Common myeloid progenitor, CD34-positive (primary cell): ENCODE data around the gene PLCH1.
"Not testable (repeated sequence)": the region's sequence is repeated elsewhere in the genome, so short reads cannot be mapped to it uniquely, and the experiment has no call there.

ENCODE experiments used
- CTCF ChIA-PET: fragments of 350-600 bp; sonication (Branson Sonifier 250); formaldehyde crosslinking; loops from one replicate; lab custom pipeline; 2021; ENCODE audit warnings: antibody characterized with exemption; lab: Charles Lee
- POLR2A ChIA-PET: fragments of 350-600 bp; sonication (Branson Sonifier 250); formaldehyde crosslinking; loops from one replicate; lab custom pipeline; 2021; ENCODE audit warnings: antibody characterized with exemption; lab: Charles Lee
- DNase-seq, 3 donors: peaks; one replicate each; pipeline versions ENCODE4 v3.0.0 to v3.0.0-alpha.2; 2013
- H3K27ac ChIP-seq, 2 experiments: 1 replicate in 1 of 2; 2 replicates in 1 of 2; pipeline ENCODE4 v1.7.0; 2013; ENCODE audit warnings: inconsistent platforms in 2 of 2, low read length in 2 of 2, mild to moderate bottlenecking in 2 of 2, low read depth in 1 of 2, moderate library complexity in 1 of 2; ENCODE audit not compliant: severe bottlenecking in 2 of 2, insufficient read depth in 1 of 2, poor library complexity in 1 of 2
- H3K27me3 ChIP-seq, 5 experiments: replicated peaks in 2 of 5; 1 replicate in 3 of 5; 2 replicates in 2 of 5; pipeline versions ENCODE4 v1.6.1 to v1.7.0; 2013; ENCODE audit warnings: low read length in 4 of 5, mild to moderate bottlenecking in 2 of 5, moderate library complexity in 2 of 5, inconsistent platforms in 1 of 5; ENCODE audit not compliant: insufficient read depth in 5 of 5, control insufficient read depth in 4 of 5
- H3K36me3 ChIP-seq, 4 experiments: 1 replicate in 2 of 4; 2 replicates in 2 of 4; pipeline versions ENCODE4 v1.6.1 to v1.7.0; 2013; ENCODE audit warnings: low read length in 3 of 4, control low read depth in 1 of 4, mild to moderate bottlenecking in 1 of 4; ENCODE audit not compliant: control insufficient read depth in 4 of 4, insufficient read depth in 4 of 4
- H3K4me1 ChIP-seq, 4 experiments: 1 replicate in 3 of 4; 2 replicates in 1 of 4; pipeline versions ENCODE4 v1.6.1 to v1.7.1; 2013; ENCODE audit warnings: low read length in 3 of 4, mild to moderate bottlenecking in 3 of 4, control low read depth in 1 of 4, inconsistent platforms in 1 of 4, moderate library complexity in 1 of 4; ENCODE audit not compliant: control insufficient read depth in 4 of 4, insufficient read depth in 4 of 4; ENCODE audit errors: control extremely low read depth in 1 of 4
- H3K4me3 ChIP-seq, 7 experiments: 1 replicate in 4 of 7; 2 replicates in 3 of 7; pipeline versions ENCODE4 v1.5.1 to v1.7.0; 2013; ENCODE audit warnings: mild to moderate bottlenecking in 7 of 7, low read length in 6 of 7, moderate library complexity in 6 of 7, inconsistent platforms in 2 of 7, low read depth in 2 of 7, control low read depth in 1 of 7; ENCODE audit not compliant: insufficient read depth in 4 of 7, control insufficient read depth in 1 of 7; ENCODE audit errors: extremely low read depth in 1 of 7
- H3K9me3 ChIP-seq, 5 experiments: 1 replicate in 4 of 5; 2 replicates in 1 of 5; pipeline versions ENCODE4 v1.6.1 to v1.7.1; 2013; ENCODE audit warnings: low read length in 4 of 5, mild to moderate bottlenecking in 2 of 5, inconsistent platforms in 1 of 5, low read depth in 1 of 5, moderate library complexity in 1 of 5; ENCODE audit not compliant: control insufficient read depth in 4 of 5, insufficient read depth in 2 of 5; ENCODE audit errors: control extremely low read depth in 1 of 5
- WGBS: methylation state at CpG from one replicate; pipeline ENCODE4 v1.1.5; 2013; ENCODE audit not compliant: insufficient coverage; 5-methylcytosine and 5-hydroxymethylcytosine counted together

Gene PLCH1

DNA sequence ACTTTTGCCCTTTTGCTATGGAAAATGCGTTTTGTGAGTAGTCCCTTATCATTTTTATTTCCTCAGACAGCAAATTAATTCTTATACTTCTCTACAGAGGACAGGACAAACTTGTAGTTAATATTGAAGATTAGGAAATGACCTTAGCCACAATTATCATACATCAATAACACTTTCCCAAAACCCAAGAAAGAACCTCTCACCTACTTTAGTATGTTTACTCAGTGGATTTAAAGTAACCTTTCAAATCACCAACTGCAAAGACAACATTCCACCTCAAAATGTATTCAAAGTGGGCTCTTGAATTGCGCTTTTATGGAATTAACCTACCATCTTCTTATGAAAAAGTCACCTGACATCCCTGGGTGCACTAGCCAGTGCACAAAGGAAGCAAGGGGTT is 107.3 kb downstream of the PLCH1 start:
- Histone ChIP-seq H3K9me3 (no peaks in the 10 kb centered on the region), H3K4me3 (no peak overlapping the region), H3K27me3 (no peaks in the 10 kb centered on the region), H3K4me1 (peaks cover 0 to 6% (median 0%) of the 10 kb centered on the region in 4 experiments), H3K27ac (no peak overlapping the region), H3K36me3 (no peaks in the 10 kb centered on the region)
- no peak for DNase-seq
- WGBS: 100% methylated on average over 1 of the region's 2 CpGs
- ChIA-PET POLR2A (no interaction called here), CTCF (interaction anchor here (0.8 kb wide), 1 partner anchor 35 kb away, joined by 3 read pairs; no protein-coding TSS in a partner anchor)

DNA sequence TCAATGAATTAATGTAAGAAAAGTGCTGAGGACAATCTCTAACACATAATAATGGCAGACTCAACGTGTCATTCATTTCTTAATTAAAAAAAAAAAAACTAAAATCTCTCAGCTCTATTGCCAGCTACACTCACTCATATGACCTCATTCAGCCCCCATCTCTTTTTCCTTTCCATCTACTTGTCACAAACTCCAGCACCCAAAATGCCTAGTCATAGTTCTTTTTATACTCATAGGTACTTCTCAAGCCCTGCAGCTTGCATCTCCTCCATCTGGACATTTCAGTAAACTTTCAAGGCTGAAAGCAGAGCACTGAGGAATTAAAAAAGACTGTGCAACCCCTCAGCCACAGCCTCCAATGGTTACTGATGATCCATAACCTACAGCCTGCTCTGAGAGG is 109.8 kb downstream of the PLCH1 start:
- ChIA-PET CTCF (no interaction called here), POLR2A (no interaction called here)
- DNase-seq: peak; percentile 19 to 82 (median 71)
- Histone ChIP-seq H3K4me1 (peaks cover 0 to 6% (median 0%) of the 10 kb centered on the region in 4 experiments), H3K4me3 (no peak overlapping the region), H3K36me3 (no peaks in the 10 kb centered on the region), H3K27ac (no peak overlapping the region), H3K27me3 (no peaks in the 10 kb centered on the region), H3K9me3 (no peaks in the 10 kb centered on the region)
- WGBS: 50% methylated on average over 1 of the region's 1 CpG

DNA sequence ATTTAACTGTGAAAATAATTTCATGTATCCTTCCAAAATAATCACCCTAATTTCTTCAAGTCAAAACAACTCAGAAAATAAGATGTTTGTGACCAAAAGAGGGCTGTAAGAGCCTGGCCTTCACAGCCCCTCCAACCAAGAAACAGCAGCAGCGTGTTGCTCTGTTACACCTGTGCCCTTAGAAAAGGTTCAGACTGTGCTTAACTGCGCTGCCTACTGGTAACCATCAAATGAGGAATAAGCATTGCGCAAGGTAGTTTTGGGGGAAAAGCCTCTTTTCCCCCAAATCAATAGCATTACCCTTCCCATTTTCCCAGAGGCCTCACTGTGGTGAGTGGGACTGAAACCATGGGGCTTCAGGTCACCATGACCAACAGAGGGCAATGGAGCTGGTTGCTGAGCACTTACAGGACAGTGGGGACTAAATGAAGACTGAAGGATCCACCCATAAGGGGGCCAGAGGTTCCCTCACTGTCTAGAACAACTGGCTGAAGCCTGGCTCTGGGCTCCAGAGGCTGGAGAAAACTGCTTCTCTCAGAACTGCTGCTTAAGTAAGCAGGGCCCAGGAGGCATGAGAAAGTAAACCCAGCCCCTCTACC is 110.7 kb downstream of the PLCH1 start:
- no peak overlapping the region for H3K27ac ChIP-seq
- CTCF ChIA-PET: no interaction called here
- POLR2A ChIA-PET: no interaction called here
- H3K9me3 ChIP-seq: no peaks in the 10 kb centered on the region
- H3K4me3 ChIP-seq: no peak overlapping the region
- no peaks in the 10 kb centered on the region for H3K36me3 ChIP-seq
- H3K27me3 ChIP-seq: no peaks in the 10 kb centered on the region
- peaks cover 0 to 6% (median 0%) of the 10 kb centered on the region in 4 experiments for H3K4me1 ChIP-seq
- no peak for DNase-seq
- 92% methylated on average over 2 of the region's 3 CpGs for WGBS

DNA sequence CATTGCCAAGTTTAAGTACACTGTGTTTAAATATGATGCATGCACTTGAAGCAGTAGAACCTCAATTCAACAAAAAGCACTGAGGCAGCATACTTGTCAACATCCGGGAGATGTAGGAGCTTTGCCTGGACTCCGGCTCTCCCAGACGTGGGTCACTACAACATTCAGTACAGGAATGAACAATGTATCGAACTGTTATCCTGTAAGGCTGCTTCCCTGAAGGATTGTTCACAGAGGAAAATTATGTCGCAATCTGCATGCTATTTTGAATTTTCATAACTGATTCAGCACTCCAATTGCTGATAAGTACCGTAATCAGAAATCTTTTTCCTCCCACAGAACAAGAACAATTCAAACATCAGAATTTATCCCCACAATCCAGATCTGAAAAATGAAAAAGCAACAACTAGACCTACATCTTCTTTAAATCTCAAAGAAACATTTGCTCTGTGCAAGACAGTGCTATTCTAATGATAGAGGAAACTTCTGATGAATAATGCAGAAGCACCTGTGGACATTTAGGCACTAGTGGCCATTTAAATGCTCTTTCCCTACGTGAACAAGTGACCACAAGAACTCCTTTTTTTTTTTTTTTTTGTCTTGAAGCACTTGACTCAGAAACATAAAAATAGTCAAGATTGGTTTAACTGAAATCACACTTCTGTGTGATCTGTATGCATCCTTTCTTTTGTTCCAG is 113.4 kb downstream of the PLCH1 start:
- no peak overlapping the region for H3K4me3 ChIP-seq
- no peak overlapping the region for H3K27ac ChIP-seq
- POLR2A ChIA-PET: no interaction called here
- no peaks in the 10 kb centered on the region for H3K36me3 ChIP-seq
- H3K4me1 ChIP-seq: peaks cover 0 to 6% (median 0%) of the 10 kb centered on the region in 4 experiments
- WGBS: 94% methylated on average over 7 of the region's 7 CpGs
- no peaks in the 10 kb centered on the region for H3K9me3 ChIP-seq
- CTCF ChIA-PET: no interaction called here
- no peaks in the 10 kb centered on the region for H3K27me3 ChIP-seq
- no peak for DNase-seq

DNA sequence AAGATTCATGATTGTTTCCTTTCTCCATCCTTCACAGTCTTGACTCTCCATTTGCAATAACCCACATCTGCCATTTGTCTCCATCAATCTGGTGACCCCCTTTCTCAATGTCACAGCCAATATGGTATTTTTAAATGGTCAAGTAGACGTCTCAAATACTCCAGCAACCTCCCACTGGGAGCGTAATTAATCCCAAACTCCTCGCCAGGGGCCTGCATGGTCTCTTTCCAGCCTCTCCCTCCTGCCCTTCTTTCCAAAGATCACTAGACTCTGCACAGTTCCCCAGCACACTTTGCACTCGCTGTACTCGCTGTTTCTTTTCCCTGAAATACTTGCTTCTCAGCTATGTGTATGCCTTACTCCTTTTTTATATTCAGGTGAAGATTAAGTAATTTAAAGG is 115.3 kb downstream of the PLCH1 start:
- POLR2A ChIA-PET: no interaction called here
- no peak for DNase-seq
- WGBS: 96% methylated on average over 5 of the region's 5 CpGs

DNA sequence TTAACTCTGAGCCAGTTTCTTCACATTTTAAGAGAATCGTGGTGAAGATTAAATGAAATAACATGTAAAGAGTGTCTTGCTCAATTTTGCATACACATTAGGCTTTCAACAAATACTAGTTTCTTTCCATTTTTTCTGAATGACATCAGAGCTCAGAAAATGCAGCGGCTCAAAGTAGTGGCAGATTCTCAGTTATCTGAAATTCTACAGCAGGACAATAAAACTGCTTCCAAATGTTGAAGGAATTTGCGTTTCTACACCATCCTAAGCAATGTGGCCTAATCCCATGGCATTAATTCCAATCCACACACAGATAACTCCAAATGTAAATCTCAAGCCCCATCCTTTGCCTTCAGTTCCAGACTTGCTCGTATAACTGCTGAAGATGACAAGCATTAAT is 115.8 kb downstream of the PLCH1 start:
- H3K36me3 ChIP-seq: no peaks in the 10 kb centered on the region
- WGBS: 94% methylated on average over 3 of the region's 4 CpGs
- no peaks in the 10 kb centered on the region for H3K27me3 ChIP-seq
- POLR2A ChIA-PET: no interaction called here
- CTCF ChIA-PET: no interaction called here
- no peak overlapping the region for H3K27ac ChIP-seq
- DNase-seq: no peak
- no peaks in the 10 kb centered on the region for H3K9me3 ChIP-seq
- no peak overlapping the region for H3K4me3 ChIP-seq
- H3K4me1 ChIP-seq: no peaks in the 10 kb centered on the region

More for the DNA sequence above, 115.3 kb downstream of the PLCH1 start:
- Histone ChIP-seq H3K4me3 (no peak overlapping the region), H3K4me1 (no peaks in the 10 kb centered on the region), H3K9me3 (no peaks in the 10 kb centered on the region), H3K27ac (no peak overlapping the region), H3K36me3 (no peaks in the 10 kb centered on the region), H3K27me3 (no peaks in the 10 kb centered on the region)
- CTCF ChIA-PET: no interaction called here

DNA sequence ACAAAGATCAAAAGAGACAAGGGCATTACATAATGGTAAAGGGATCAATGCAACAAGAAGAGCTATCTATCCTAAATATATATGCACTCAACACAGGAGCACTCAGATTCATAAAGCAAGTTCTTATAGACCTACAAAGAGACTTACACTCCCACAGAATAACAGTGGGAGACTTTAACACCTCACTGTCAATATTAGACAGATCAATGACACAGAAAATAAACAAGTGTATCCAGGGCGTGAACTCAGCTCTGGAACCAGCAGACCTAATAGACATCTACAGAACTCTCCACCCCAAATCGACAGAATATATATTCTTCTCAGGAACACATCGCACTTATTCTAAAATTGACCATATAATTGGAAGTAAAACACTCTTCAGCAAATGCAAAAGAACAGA is 122.2 kb downstream of the PLCH1 start:
- DNase-seq, POLR2A ChIA-PET, H3K4me3 ChIP-seq, H3K36me3 ChIP-seq, H3K27ac ChIP-seq, H3K27me3 ChIP-seq, H3K4me1 ChIP-seq, H3K9me3 ChIP-seq, CTCF ChIA-PET: not testable (repeated sequence)
- WGBS: 100% methylated on average over 3 of the region's 3 CpGs
